Temporal lobe (tissue), 2 donors: ENCODE measurements around the gene PEAR1. TPM values are rescaled to one million over a fixed set of nuclear protein-coding genes. Genes with fewer than 3 reads are reported as not detected.

Experiments used
- small RNA-seq: library from RNA; depleted of rRNA; stranded (forward); fragments of <200 nt; gene quantifications from one replicate; pipeline ENCODE3, GENCODE V24; 2014; ENCODE audit warnings: low replicate concordance
- total RNA-seq: library from RNA; depleted of rRNA; stranded (reverse); fragments of >200 nt; gene quantifications from one replicate; pipeline ENCODE4 v1.2.3, GENCODE V29; 2014

The PEAR1 gene
- total RNA-seq, 1 donor from 2014 or later = 0.98 TPM

Small RNA genes lying within 50 kb of the gene (small RNA-seq; reads per million reads assigned to genes)
- gene MIR765 = not detected

Other genes starting within 250 kb of the PEAR1 start
- 47.2 TPM for gene NES, start 216.3 kb upstream of the PEAR1 start, total RNA-seq
- 7.1 TPM for gene CRABP2, start 188.1 kb upstream of the PEAR1 start, total RNA-seq
- gene METTL25B, start 165.2 kb upstream of the PEAR1 start, total RNA-seq = 6.6 TPM
- 5.9 TPM for gene ISG20L2, start 165.0 kb upstream of the PEAR1 start, total RNA-seq
- 11.6 TPM for gene MRPL24, start 152.6 kb upstream of the PEAR1 start, total RNA-seq
- gene HDGF, start 142.0 kb upstream of the PEAR1 start, total RNA-seq = 72.0 TPM
- 26.3 TPM for gene PRCC, start 126.2 kb upstream of the PEAR1 start, total RNA-seq
- 0.25 TPM for gene SH2D2A, start 76.9 kb upstream of the PEAR1 start, total RNA-seq
- gene INSRR, start 34.6 kb upstream of the PEAR1 start, total RNA-seq = 0.25 TPM
- gene NTRK1, start 32.9 kb upstream of the PEAR1 start, total RNA-seq = 0.25 TPM
- gene LRRC71, start 26.9 kb downstream of the PEAR1 start, total RNA-seq = 0.25 TPM
- gene ARHGEF11, start 152.0 kb downstream of the PEAR1 start, total RNA-seq = 28.8 TPM
- gene ETV3L, start 206.1 kb downstream of the PEAR1 start, total RNA-seq = not detected
- 12.5 TPM for gene ETV3, start 244.7 kb downstream of the PEAR1 start, total RNA-seq